NCI-H146 treated with DMSO at 0.1 percent for 48 hours (cell line): ENCODE measurements around the gene COL17A1.
A peak's percentile ranks its signal among the peaks of the same experiment; 100 is the strongest.

Source experiments
- DNase-seq: peaks from one replicate; lab custom pipeline; 2025; ENCODE audit not compliant: unreplicated experiment; lab: John Stamatoyannopoulos, UW

Gene COL17A1

GRCh38 chr10:104098358-104098925 is 12.8 kb upstream of the COL17A1 start:
- no peak for DNase-seq

GRCh38 chr10:104096692-104097091 is 11.0 kb upstream of the COL17A1 start:
- DNase-seq = no peak

GRCh38 chr10:104092749-104093148 is 7.1 kb upstream of the COL17A1 start:
- no peak for DNase-seq

GRCh38 chr10:104090611-104091010 is 4.9 kb upstream of the COL17A1 start:
- DNase-seq = no peak

GRCh38 chr10:104089621-104090020 is 3.9 kb upstream of the COL17A1 start:
- DNase-seq = no peak

GRCh38 chr10:104088239-104088638 is 2.6 kb upstream of the COL17A1 start:
- DNase-seq = no peak

GRCh38 chr10:104084482-104085142 is 1.1 kb downstream of the COL17A1 start:
- DNase-seq = no peak

- DNase-seq = no peak
These were observed 3.7 kb downstream of the COL17A1 start for GRCh38 chr10:104081998-104082397.

GRCh38 chr10:104080762-104081161 is 4.9 kb downstream of the COL17A1 start:
- DNase-seq = peak; percentile 92

- DNase-seq = no peak
These were observed 8.0 kb downstream of the COL17A1 start for GRCh38 chr10:104077663-104078151.

GRCh38 chr10:104077247-104077646 is 8.4 kb downstream of the COL17A1 start:
- peak; percentile 92 for DNase-seq

GRCh38 chr10:104076743-104077160 is 8.9 kb downstream of the COL17A1 start:
- DNase-seq = peak; percentile 92

GRCh38 chr10:104074505-104074904 is 11.2 kb downstream of the COL17A1 start:
- DNase-seq = no peak

GRCh38 chr10:104072786-104073185 is 12.9 kb downstream of the COL17A1 start:
- no peak for DNase-seq

- no peak for DNase-seq
These were observed 16.1 kb downstream of the COL17A1 start for GRCh38 chr10:104069613-104070012.

GRCh38 chr10:104067525-104067924 is 18.2 kb downstream of the COL17A1 start:
- peak; percentile 66 for DNase-seq

GRCh38 chr10:104066945-104067344 is 18.7 kb downstream of the COL17A1 start:
- DNase-seq = no peak

- DNase-seq = no peak
These were observed 19.9 kb downstream of the COL17A1 start for GRCh38 chr10:104065748-104066147.

GRCh38 chr10:104061196-104061595 is 24.5 kb downstream of the COL17A1 start:
- DNase-seq = no peak

GRCh38 chr10:104059364-104059763 is 26.3 kb downstream of the COL17A1 start:
- no peak for DNase-seq

- no peak for DNase-seq
These were observed 28.0 kb downstream of the COL17A1 start for GRCh38 chr10:104057717-104058116.

GRCh38 chr10:104056619-104057273 is 28.9 kb downstream of the COL17A1 start:
- no peak for DNase-seq
